ENCODE measurements around the gene DNAJA1. TPM values are rescaled to one million over a fixed set of nuclear protein-coding genes. Genes with fewer than 3 reads are reported as not detected.

Gene DNAJA1
- polyA plus RNA-seq, 1 donor (not counting 4 experiments of a cell fraction or from before 2014, with no cell fraction given): 169 TPM

DNA sequence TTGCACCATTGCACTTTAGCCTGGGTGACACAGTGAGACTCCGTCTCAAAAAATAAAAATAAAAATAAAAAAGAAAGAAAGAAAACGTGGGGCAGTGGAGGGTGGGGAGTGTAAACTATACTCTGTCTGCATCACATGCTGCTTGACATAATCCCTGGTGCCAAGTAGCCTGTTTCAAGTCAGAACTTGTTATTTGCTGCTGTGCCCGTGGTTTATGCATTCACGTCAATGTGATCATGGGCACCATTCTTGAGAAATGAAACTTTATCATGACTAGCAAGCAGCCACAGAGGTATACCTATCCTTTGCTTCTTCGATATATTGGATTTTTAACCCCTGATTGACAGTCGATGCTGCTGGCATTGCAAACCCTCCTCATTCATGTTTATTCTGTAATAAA lies 55.5 kb downstream of the DNAJA1 start:
- peak overlapping the region; percentile 25 for H2AFZ ChIP-seq (ENCODE audit: control insufficient read depth, low read length)
- peak overlapping the region; percentile 96 for H3K4me2 ChIP-seq (ENCODE audit: control insufficient read depth, extremely low read depth, insufficient read depth, low read depth, low read length)
- peak; percentile 77 for DNase-seq (ENCODE audit: low read depth, low spot score)
- H3K9me1 ChIP-seq (ENCODE audit: control insufficient read depth, extremely low read depth, insufficient read depth, low read length): no peaks in the 10 kb centered on the region
- H3K4me1 ChIP-seq (ENCODE audit: control insufficient read depth, extremely low read depth, insufficient read depth, low read length): peaks cover 17% of the 10 kb centered on the region
- FAIRE-seq: peak; percentile 89
- H4K20me1 ChIP-seq (ENCODE audit: control insufficient read depth, extremely low read depth, insufficient read depth, low read length): no peaks in the 10 kb centered on the region
- no peaks in the 10 kb centered on the region for H3K36me3 ChIP-seq (ENCODE audit: control insufficient read depth in 2 of 2, extremely low read depth in 1 of 2, insufficient read depth in 2 of 2, low read length in 2 of 2)
- peak overlapping the region; percentile 96 for H3K27ac ChIP-seq (ENCODE audit: control insufficient read depth, insufficient read depth, low read length)
- peaks cover 10% of the 10 kb centered on the region for H3K79me2 ChIP-seq (ENCODE audit: control insufficient read depth, insufficient read depth, low read length)
- peak overlapping the region; percentile 35 to 69 (median 68) for H3K4me3 ChIP-seq (ENCODE audit: control insufficient read depth in 2 of 3, extremely low read depth in 1 of 3, insufficient read depth in 2 of 3, low read depth in 1 of 3, low read length in 3 of 3)
- TF ChIP-seq, protein P1, sequence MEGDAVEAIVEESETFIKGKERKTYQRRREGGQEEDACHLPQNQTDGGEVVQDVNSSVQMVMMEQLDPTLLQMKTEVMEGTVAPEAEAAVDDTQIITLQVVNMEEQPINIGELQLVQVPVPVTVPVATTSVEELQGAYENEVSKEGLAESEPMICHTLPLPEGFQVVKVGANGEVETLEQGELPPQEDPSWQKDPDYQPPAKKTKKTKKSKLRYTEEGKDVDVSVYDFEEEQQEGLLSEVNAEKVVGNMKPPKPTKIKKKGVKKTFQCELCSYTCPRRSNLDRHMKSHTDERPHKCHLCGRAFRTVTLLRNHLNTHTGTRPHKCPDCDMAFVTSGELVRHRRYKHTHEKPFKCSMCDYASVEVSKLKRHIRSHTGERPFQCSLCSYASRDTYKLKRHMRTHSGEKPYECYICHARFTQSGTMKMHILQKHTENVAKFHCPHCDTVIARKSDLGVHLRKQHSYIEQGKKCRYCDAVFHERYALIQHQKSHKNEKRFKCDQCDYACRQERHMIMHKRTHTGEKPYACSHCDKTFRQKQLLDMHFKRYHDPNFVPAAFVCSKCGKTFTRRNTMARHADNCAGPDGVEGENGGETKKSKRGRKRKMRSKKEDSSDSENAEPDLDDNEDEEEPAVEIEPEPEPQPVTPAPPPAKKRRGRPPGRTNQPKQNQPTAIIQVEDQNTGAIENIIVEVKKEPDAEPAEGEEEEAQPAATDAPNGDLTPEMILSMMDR (optimal IDR thresholded peaks at IDR 0.05 in 1 of 3, IDR thresholded peaks at IDR 0.05 in 1 of 3, conservative IDR thresholded peaks at IDR 0.05 in 1 of 3; ENCODE audit: extremely low read depth in 1 of 3, insufficient read depth in 2 of 3, low read length in 3 of 3): no peak
- no peak for TF ChIP-seq EZH2 (IDR thresholded peaks at IDR 0.05; ENCODE audit: low read length)
- peak overlapping the region; percentile 75 for H3K9ac ChIP-seq (ENCODE audit: control insufficient read depth, extremely low read depth, insufficient read depth, low read length)
- H3K9me3 ChIP-seq (ENCODE audit: control insufficient read depth, low read depth, low read length): no peaks in the 10 kb centered on the region
- no peaks in the 10 kb centered on the region for H3K27me3 ChIP-seq (ENCODE audit: control insufficient read depth, extremely low read depth, insufficient read depth, low read length)
- dilution Hi-C loops (cut with MboI; ENCODE audit: extremely low pct_ligation_motif_present, low sequenced_read_pairs): no loop called here

DNA sequence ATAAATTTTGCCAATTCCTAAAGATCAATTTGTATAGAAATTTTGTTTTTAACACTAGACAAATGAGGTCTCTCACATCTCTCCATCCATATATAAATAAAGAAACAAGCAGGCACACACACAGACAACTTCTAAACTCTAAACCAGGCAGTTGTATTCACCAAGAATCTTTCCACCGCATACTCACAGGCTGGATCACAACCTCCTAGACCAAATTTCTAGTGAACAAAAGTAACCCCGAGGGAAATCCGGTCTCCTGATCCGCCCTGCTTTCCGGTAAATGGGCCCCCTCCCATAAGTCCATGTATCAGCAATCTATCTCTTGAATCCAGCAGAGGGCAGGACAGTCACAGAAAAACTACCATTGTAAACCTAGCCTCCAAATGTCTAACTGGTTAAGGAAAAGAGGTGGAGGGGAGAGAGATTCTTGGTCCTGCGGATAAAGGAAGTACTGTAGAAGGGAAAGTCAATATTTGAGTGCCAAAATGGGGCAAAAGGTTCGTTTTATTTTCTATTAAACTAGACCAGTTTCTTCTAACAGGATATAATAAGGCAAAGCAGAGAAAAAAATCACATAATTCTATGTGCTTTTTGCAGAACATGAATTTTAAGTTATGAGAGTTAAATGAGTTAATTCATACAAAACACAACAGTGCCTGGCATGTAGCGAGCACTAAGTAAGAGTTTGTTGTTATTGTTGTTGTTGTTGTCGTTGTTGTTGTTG lies 56.2 kb downstream of the DNAJA1 start:
- Histone ChIP-seq H3K4me2 (ENCODE audit: control insufficient read depth, extremely low read depth, insufficient read depth, low read depth, low read length) (peak overlapping the region; percentile 96), H3K79me2 (ENCODE audit: control insufficient read depth, insufficient read depth, low read length) (peaks cover 2% of the 10 kb centered on the region), H2AFZ (ENCODE audit: control insufficient read depth, low read length) (peak overlapping the region; percentile 35), H3K4me1 (ENCODE audit: control insufficient read depth, extremely low read depth, insufficient read depth, low read length) (peaks cover 15% of the 10 kb centered on the region), H4K20me1 (ENCODE audit: control insufficient read depth, extremely low read depth, insufficient read depth, low read length) (no peaks in the 10 kb centered on the region), H3K9me3 (ENCODE audit: control insufficient read depth, low read depth, low read length) (no peaks in the 10 kb centered on the region), H3K4me3 (ENCODE audit: control insufficient read depth in 2 of 3, extremely low read depth in 1 of 3, insufficient read depth in 2 of 3, low read depth in 1 of 3, low read length in 3 of 3) (peak overlapping the region; percentile 35 to 69 (median 68)), H3K27me3 (ENCODE audit: control insufficient read depth, extremely low read depth, insufficient read depth, low read length) (no peaks in the 10 kb centered on the region), H3K27ac (ENCODE audit: control insufficient read depth, insufficient read depth, low read length) (peak overlapping the region; percentile 96), H3K9ac (ENCODE audit: control insufficient read depth, extremely low read depth, insufficient read depth, low read length) (peak overlapping the region; percentile 75), H3K36me3 (ENCODE audit: control insufficient read depth in 2 of 2, extremely low read depth in 1 of 2, insufficient read depth in 2 of 2, low read length in 2 of 2) (no peaks in the 10 kb centered on the region), H3K9me1 (ENCODE audit: control insufficient read depth, extremely low read depth, insufficient read depth, low read length) (no peaks in the 10 kb centered on the region)
- dilution Hi-C loops (cut with MboI; ENCODE audit: extremely low pct_ligation_motif_present, low sequenced_read_pairs): no loop called here
- DNase-seq (ENCODE audit: low read depth, low spot score) (no peak), FAIRE-seq (peak; percentile 56)
- TF ChIP-seq, protein P1 (optimal IDR thresholded peaks at IDR 0.05 in 1 of 3, IDR thresholded peaks at IDR 0.05 in 1 of 3, conservative IDR thresholded peaks at IDR 0.05 in 1 of 3; ENCODE audit: extremely low read depth in 1 of 3, insufficient read depth in 2 of 3, low read length in 3 of 3): peak; percentile 56 to 81 (median 70)
- no peak for TF ChIP-seq EZH2 (IDR thresholded peaks at IDR 0.05; ENCODE audit: low read length)

Measured in keratinocyte (primary cell).